Hepatocyte (in vitro differentiated cells): ENCODE data around the gene PLEKHA5.

ENCODE experiments used
- CTCF ChIP-seq: fragments of 200-600 bp; sonication (generic); IDR thresholded peaks from 2 replicates; pipeline ENCODE4 v1.5.1; 2016; ENCODE audit warnings: antibody characterized with exemption, mild to moderate bottlenecking; ENCODE audit not compliant: poor library complexity
- EZH2 ChIP-seq: fragments of 200-600 bp; sonication (generic); IDR thresholded peaks from 2 replicates; pipeline ENCODE4 v1.6.1; 2016; ENCODE audit warnings: antibody characterized with exemption, mild to moderate bottlenecking, borderline replicate concordance

GRCh38 chr12:19125325-19125724 is 4.2 kb upstream of the PLEKHA5 start:
- TF ChIP-seq CTCF (no peak), EZH2 (no peak)
